Measurements from ENCODE around the gene ANKRD34A. TPM values are rescaled to one million over a fixed set of nuclear protein-coding genes. Genes with fewer than 3 reads are reported as not detected.

The ANKRD34A gene
- total and polyA plus RNA-seq, 2 of the 13 experiments (the other 11 are each of a cell fraction or from before 2014, with no cell fraction given) = 0.05 to 0.07 TPM

- TF ChIP-seq SYNCRIP (IDR thresholded peaks at IDR 0.05; ENCODE audit: insufficient read depth, low read depth, low read length) (no peak), AHR (CRISPR knock-in tag; IDR thresholded peaks at IDR 0.05) (no peak), TEAD3 (CRISPR knock-in tag; optimal IDR thresholded peaks at IDR 0.05; ENCODE audit: borderline replicate concordance) (peak; percentile 27), PBX2 (CRISPR knock-in tag; IDR thresholded peaks at IDR 0.05) (no peak), ZNF547 (CRISPR knock-in tag; IDR thresholded peaks at IDR 0.05) (no peak), ATF4 (CRISPR knock-in tag; IDR thresholded peaks at IDR 0.05) (no peak), ZNF484 (CRISPR knock-in tag; IDR thresholded peaks at IDR 0.05; ENCODE audit: borderline replicate concordance, low read depth) (no peak), SKI (IDR thresholded peaks at IDR 0.05; ENCODE audit: partially characterized antibody) (peak; percentile 43), RXRB (CRISPR knock-in tag; IDR thresholded peaks at IDR 0.05; ENCODE audit: borderline replicate concordance) (peak; percentile 8; the same call in 1 of the 2 replicates), LCORL (IDR thresholded peaks at IDR 0.05) (no peak), LCORL (CRISPR knock-in tag; IDR thresholded peaks at IDR 0.05) (peak; percentile 52; the same call in 1 of the 2 replicates), NFYC (CRISPR knock-in tag; IDR thresholded peaks at IDR 0.05) (peak; percentile 34; the same call in 1 of the 2 replicates), RARA (CRISPR knock-in tag; IDR thresholded peaks at IDR 0.05) (peak; percentile 24; the same call in 1 of the 2 replicates), STAG1 (CRISPR knock-in tag; IDR thresholded peaks at IDR 0.05) (peak; percentile 28; the same call in 1 of the 2 replicates), ARID4A (CRISPR knock-in tag; IDR thresholded peaks at IDR 0.05; ENCODE audit: borderline replicate concordance) (peak; percentile 30; the same call in 1 of the 2 replicates), SIX4 (CRISPR knock-in tag; IDR thresholded peaks at IDR 0.05) (peak; percentile 63)
Observed at GRCh38 chr1:145978854-145979745, 14.7 kb upstream of the ANKRD34A start (continued).
